Stimulated activated CD4-positive, alpha-beta T cell treated with anti-CD3 and anti-CD28 coated beads, Interleukin-2, amount 100 ng/mL, for 48 hours (primary cell): Measurements from ENCODE around the gene LRPAP1.
"Not testable (repeated sequence)": the region's sequence is repeated elsewhere in the genome, so short reads cannot be mapped to it uniquely, and the experiment has no call there.

Experiments
- DNase-seq, 2 donors: peaks; one replicate each; pipeline ENCODE4 v3.0.0-alpha.2; 2020

The LRPAP1 gene

DNA sequence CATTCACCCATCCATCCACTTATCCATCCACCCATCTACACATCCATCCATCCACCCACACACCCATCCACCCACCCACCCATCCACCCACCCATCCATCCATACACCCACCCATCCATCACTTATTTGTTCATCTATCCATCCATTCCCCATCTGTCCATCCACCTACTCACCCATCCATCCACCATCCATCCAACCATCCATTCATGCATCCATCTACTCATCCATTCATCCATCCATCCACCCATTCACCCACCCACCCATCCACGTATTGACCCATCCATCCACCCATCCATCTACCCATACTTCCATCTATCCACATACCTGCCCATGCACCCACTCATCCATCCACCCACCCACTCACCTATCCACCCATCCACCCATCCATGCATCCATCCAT, 28.2 kb upstream of the LRPAP1 start:
- DNase-seq, result not testable (repeated sequence)

- not testable (repeated sequence) for DNase-seq
Observed at GRCh38 chr4:3559381-3560290, 27.4 kb upstream of the LRPAP1 start.

DNA sequence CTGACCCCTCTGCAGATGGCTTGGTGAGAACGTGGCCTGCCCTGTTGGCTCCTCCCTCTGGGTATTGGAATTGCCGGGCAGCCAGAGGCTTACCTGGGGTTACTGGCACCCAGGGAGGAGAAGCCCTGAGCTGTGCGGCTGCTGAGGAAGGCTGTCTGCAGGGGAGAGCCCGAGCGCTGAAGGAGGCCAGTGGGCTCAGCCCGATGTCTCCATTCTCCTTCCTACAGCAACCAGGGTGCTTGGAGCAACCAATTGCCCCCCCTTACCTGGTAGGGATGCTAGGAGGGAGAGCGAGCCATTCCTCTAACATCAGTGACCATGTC, 26.3 kb upstream of the LRPAP1 start:
- DNase-seq, result not testable (repeated sequence)

DNA sequence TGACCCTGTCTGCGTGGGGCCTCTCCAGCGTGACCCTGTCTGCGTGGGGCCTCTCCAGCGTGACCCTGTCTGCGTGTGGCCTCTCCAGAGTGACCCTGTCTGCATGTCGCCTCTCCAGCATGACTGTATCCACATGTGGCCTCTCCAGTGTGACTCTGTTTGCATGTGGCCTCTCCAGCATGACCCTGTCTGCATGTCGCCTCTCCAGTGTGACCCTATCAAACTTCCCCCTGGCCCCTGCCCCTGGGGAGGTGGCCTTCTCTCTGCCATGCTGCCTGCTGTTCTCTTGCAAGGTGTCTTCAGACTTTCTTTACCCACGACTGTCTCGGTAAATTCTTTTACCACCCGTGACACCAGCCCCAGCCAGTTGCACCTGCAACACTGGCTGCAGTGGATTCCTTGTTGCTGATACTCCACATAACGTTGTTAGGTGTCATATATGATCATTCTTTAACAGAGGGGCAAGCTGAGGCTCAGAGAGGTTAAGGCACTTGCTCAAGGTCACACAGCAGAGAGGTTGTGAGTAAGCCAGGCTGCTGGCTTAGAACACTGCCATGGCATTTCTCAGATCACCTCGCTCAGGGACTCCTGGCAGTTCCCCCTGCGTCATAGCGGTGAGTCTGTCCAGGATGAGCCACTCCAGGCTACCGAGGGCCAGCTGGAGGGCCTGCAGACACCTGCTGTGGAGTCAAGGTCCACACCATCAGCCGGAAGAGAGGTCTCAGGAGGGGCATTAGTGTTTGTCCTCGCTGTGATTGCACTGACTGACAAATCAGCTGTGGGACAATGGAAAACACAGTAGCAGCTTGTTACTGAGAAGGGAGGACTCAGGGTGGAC, 25.7 kb upstream of the LRPAP1 start:
- not testable (repeated sequence) for DNase-seq

DNA sequence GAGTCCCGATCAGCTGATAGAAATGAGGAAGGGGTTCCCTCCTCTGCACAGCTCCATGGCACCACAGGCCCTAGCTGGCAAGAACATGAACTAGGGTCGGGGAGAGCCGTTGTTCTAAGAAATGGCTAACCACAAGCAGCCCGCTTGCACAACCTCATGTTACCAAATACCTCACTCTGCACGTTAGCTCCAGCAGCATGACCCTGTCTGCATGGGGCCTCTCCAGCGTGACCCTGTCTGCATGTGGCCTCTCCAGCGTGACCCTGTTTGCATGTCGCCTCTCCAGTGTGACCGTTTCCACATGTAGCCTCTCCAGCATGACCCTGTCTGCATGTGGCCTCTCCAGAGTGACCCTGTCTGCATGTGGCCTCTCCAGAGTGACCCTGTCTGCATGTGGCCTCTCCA, 24.9 kb upstream of the LRPAP1 start:
- DNase-seq, result not testable (repeated sequence)

GRCh38 chr4:3556244-3556867, 24.1 kb upstream of the LRPAP1 start:
- not testable (repeated sequence) for DNase-seq

DNA sequence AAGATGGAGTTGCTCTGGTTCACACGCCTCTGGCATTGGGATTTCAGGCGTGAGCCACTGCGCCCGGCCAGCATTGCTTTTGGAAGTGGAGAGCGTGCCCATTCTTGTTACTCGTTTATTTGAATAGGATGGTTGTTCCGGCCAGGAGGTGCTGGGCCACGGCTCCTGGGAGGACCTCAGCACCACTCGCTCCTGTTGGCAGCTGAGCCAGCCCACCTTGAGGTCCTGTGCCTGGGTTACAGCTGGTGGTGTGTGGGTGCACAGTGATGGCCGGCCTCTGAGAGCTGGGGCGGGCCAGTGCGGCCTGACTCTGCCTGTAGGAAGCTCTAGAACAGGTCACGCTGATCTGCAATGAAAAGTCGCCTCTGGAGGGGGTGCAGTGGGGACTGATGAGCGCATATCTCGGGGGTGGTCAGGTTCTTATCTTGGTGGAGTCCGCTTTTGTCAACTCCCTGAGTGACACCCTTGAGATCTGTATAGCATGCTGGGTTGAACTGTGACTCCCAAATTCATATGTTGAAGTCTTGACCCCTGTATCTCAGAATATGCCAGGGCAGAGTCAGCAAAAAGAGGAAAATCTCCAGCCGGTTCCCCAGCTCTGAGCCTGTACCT, 23.3 kb upstream of the LRPAP1 start:
- DNase-seq, result not testable (repeated sequence)

- not testable (repeated sequence) for DNase-seq
Observed at GRCh38 chr4:3551366-3551765, 19.1 kb upstream of the LRPAP1 start.

DNA sequence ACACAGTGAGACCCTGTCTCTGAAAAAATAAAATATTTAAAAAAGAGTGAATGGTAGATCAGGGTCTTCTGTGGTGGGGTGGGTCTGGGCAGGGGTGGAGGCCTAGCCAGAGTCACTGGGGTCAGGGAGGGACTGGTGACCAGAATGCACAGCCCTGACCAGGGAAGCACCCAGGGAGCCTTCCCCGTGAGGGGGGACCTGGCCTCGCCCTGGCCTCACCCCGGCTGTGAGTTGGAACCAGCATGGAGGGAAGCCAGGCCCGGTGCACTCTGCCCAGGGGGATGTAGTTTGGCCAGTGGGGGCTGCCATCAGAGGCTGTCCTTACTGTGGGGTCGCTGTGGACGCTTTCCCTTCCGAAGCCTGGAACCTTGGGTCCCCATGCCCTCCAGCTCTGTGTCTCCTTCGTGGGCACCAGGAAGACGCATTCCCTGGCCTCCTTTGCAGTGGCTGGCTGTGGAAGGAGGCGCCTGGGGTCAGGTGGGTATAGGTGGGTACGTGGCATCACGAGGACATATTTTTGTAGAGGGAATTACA, 18.6 kb upstream of the LRPAP1 start:
- DNase-seq, result not testable (repeated sequence)

- not testable (repeated sequence) for DNase-seq
Observed at GRCh38 chr4:3550041-3550440, 17.8 kb upstream of the LRPAP1 start.

GRCh38 chr4:3549694-3550001, 17.4 kb upstream of the LRPAP1 start:
- not testable (repeated sequence) for DNase-seq

- not testable (repeated sequence) for DNase-seq
Observed at GRCh38 chr4:3548991-3549693, 16.9 kb upstream of the LRPAP1 start.

- not testable (repeated sequence) for DNase-seq
Observed at GRCh38 chr4:3546721-3547120, 14.5 kb upstream of the LRPAP1 start.

- not testable (repeated sequence) for DNase-seq
Observed at GRCh38 chr4:3545351-3545750, 13.1 kb upstream of the LRPAP1 start.

- not testable (repeated sequence) for DNase-seq
Observed at GRCh38 chr4:3544259-3545025, 12.2 kb upstream of the LRPAP1 start.

DNA sequence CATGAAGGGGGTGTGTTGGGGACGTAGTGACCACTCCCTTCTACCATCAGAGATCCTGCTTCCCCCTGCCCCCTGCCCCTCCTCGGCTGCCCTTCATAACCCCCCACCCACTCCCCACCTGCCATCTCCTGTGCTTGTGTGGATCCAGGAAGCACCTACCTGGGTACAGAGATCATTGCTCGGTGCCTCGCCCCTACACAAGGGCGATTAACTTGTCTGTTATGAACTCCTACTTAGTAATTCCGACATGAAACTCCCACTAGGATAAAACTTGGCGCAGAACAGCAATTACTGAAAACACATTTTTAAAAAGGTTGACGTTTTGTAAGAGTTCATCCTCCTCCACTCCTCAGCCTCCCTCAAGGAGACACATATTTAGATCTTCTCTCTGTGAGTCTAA, 11.2 kb upstream of the LRPAP1 start:
- not testable (repeated sequence) for DNase-seq

- DNase-seq, result not testable (repeated sequence)
Observed at GRCh38 chr4:3538906-3539305, 6.7 kb upstream of the LRPAP1 start.

GRCh38 chr4:3535812-3536211, 3.6 kb upstream of the LRPAP1 start:
- DNase-seq, result not testable (repeated sequence)

DNA sequence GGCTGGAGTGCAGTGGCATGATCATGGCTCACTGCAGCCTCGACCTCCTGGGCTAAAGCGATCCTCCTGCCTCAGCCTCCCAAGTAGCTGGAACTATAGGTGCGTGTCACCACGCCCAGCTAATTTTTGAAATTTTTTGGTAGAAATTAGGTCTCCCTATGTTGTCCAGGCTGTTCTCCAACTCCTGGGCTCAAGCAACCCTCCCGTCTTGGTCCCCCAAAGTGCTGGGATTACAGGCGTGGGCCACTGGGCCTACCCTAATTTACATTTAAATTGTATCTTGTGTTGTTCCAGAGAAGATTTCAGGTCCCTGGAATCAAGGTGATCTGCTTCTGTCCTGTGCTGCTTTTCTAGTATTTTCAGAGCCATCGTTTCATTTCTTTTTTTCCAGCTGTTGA, 1.2 kb upstream of the LRPAP1 start:
- DNase-seq, result no peak

GRCh38 chr4:3532751-3533422, 665 bp upstream of the LRPAP1 start:
- DNase-seq, result no peak
